Immature natural killer cell (primary cell): ENCODE measurements around the gene CACNB1. TPM values are rescaled to one million over a fixed set of nuclear protein-coding genes. Genes with fewer than 3 reads are reported as not detected.
"Not testable (repeated sequence)": the region's sequence is repeated elsewhere in the genome, so short reads cannot be mapped to it uniquely, and the experiment has no call there.

Source experiments
- DNase-seq, 3 donors: peaks; one replicate each; pipeline ENCODE4 v3.0.0; 2022; ENCODE audit warnings: mixed read lengths in 1 of 3
- H3K27ac Mint-ChIP-seq, 6 donors: one replicate each; pipeline ENCODE4 v1.8.0; 2020; ENCODE audit warnings: mixed read lengths in 6 of 6, mild to moderate bottlenecking in 5 of 6, inconsistent platforms in 4 of 6, moderate library complexity in 3 of 6
- H3K27me3 Mint-ChIP-seq, 3 donors: one replicate each; pipeline ENCODE4 v1.8.0; 2020 to 2021; ENCODE audit warnings: low read depth in 3 of 3, mild to moderate bottlenecking in 3 of 3, mixed read lengths in 3 of 3, moderate library complexity in 3 of 3, inconsistent platforms in 1 of 3
- H3K36me3 Mint-ChIP-seq, 3 donors: one replicate each; pipeline ENCODE4 v1.8.0; 2020; ENCODE audit warnings: mixed read lengths in 3 of 3, inconsistent platforms in 2 of 3, mild to moderate bottlenecking in 2 of 3
- H3K4me1 Mint-ChIP-seq, 2 donors: one replicate each; pipeline ENCODE4 v1.8.0; 2020; ENCODE audit warnings: inconsistent platforms in 2 of 2, mild to moderate bottlenecking in 2 of 2, mixed read lengths in 2 of 2, moderate library complexity in 1 of 2
- H3K4me3 Mint-ChIP-seq, 5 donors: one replicate each; pipeline ENCODE4 v1.8.0; 2020; ENCODE audit warnings: mild to moderate bottlenecking in 5 of 5, mixed read lengths in 5 of 5, inconsistent platforms in 3 of 5, moderate library complexity in 3 of 5
- H3K9me3 Mint-ChIP-seq, 6 donors: one replicate each; pipeline ENCODE4 v1.8.0; 2020; ENCODE audit warnings: mild to moderate bottlenecking in 6 of 6, mixed read lengths in 6 of 6, inconsistent platforms in 4 of 6, moderate library complexity in 3 of 6
- polyA plus RNA-seq, 3 donors: library from polyadenylated mRNA; unstranded; fragments of 300-500 nt; fragmentation: Illumina TruSeq; gene quantifications; one replicate each; pipeline ENCODE4 v1.2.3, GENCODE V29; 2021

CACNB1 gene
- polyA plus RNA-seq, 3 donors from 2014 or later = 0.48 to 5.0 TPM; not detected in 1

- Mint-ChIP-seq H3K4me3 (no peak overlapping the region), H3K9me3 (no peaks in the 10 kb centered on the region), H3K36me3 (peaks cover 0 to 3% (median 0%) of the 10 kb centered on the region in 3 donors), H3K4me1 (peaks cover 0 to 4% of the 10 kb centered on the region in 2 donors), H3K27me3 (peaks cover 0 to 5% (median 2%) of the 10 kb centered on the region in 3 donors), H3K27ac (peak overlapping the region in 1 of 6 donors; percentile 2)
- no peak for DNase-seq
Measured at GRCh38 chr17:39143552-39144093, 53.8 kb downstream of the CACNB1 start.

DNA sequence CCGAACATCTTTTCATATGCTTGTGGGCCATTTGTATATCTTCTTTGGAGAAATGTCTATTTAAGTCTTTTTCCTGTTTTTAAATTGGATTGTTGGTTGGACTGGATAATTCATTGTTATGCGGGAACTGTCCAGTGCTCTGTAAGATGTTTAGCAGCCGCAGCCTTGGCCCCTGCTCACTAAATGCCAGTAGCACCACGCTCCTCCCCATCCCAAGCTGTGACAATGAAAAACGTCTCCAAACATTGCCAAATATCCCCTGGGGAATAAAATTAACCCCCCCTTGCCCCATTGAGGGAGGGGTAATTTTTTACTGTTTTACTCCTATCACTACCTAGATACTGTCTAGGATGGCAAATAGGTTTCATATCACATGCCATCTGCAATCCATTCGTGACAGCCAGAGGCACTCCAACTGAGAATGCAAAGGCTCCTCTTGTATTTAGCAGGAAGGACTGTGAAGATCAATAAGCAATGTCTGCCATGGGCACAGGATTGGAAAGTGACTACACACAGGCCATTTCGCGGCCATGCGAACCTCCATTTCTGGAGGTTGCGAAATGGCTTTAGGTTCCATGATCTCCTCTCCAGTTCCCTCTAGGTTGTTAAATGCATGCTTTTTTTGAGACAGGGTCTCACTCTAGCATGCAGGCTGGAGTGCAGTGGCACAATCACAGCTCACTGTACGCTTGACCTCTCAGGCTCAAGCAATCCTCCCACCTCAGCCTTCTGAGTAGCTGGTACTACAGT lies 55.4 kb downstream of the CACNB1 start:
- Mint-ChIP-seq H3K4me1 (peaks cover 0 to 2% of the 10 kb centered on the region in 2 donors), H3K27me3 (peaks cover 0 to 3% (median under 1%) of the 10 kb centered on the region in 3 donors), H3K4me3 (no peak overlapping the region), H3K36me3 (no peaks in the 10 kb centered on the region), H3K9me3 (no peaks in the 10 kb centered on the region), H3K27ac (peak overlapping the region in 1 of 6 donors; percentile 17)
- DNase-seq = no peak

GRCh38 chr17:39141294-39141693 lies 56.2 kb downstream of the CACNB1 start:
- Mint-ChIP-seq H3K27me3 (peaks cover 0 to 3% (median 2%) of the 10 kb centered on the region in 3 donors), H3K27ac (no peak overlapping the region), H3K4me3 (no peak overlapping the region), H3K9me3 (no peaks in the 10 kb centered on the region), H3K4me1 (peaks cover 0 to 2% of the 10 kb centered on the region in 2 donors), H3K36me3 (no peaks in the 10 kb centered on the region)
- DNase-seq = no peak

- peaks cover 0 to under 1% of the 10 kb centered on the region in 2 donors for H3K4me1 Mint-ChIP-seq
- peak overlapping the region in 1 of 6 donors; percentile 22 for H3K27ac Mint-ChIP-seq
- no peak for DNase-seq
- no peak overlapping the region for H3K4me3 Mint-ChIP-seq
- H3K9me3 Mint-ChIP-seq = no peaks in the 10 kb centered on the region
- H3K27me3 Mint-ChIP-seq = peaks cover 1 to 3% (median 3%) of the 10 kb centered on the region in 3 donors
- no peaks in the 10 kb centered on the region for H3K36me3 Mint-ChIP-seq
Measured at GRCh38 chr17:39139561-39139960, 57.9 kb downstream of the CACNB1 start.

DNA sequence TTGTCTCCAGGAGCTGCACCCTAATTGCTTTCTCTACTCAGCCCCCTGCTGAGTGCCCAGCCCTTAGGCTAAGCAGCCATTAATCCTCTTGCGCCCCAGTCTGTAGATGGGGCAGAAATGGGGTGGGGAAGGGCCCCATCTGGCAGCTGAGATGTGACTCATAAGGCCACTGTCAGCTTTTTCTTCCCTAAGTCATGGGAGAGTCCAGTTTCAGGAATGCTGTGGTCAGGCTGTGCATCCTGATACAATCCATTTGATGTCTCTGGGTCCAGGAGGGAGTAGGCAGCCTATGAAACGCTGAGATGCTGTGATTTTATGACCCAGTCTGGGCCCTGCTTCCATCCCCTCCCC lies 58.3 kb downstream of the CACNB1 start:
- no peak overlapping the region for H3K4me3 Mint-ChIP-seq
- H3K9me3 Mint-ChIP-seq = no peaks in the 10 kb centered on the region
- no peaks in the 10 kb centered on the region for H3K36me3 Mint-ChIP-seq
- no peaks in the 10 kb centered on the region for H3K4me1 Mint-ChIP-seq
- H3K27me3 Mint-ChIP-seq = peaks cover 2 to 3% (median 3%) of the 10 kb centered on the region in 3 donors
- peak overlapping the region in 1 of 6 donors; percentile 22 for H3K27ac Mint-ChIP-seq
- no peak for DNase-seq

GRCh38 chr17:39138431-39139160 lies 58.9 kb downstream of the CACNB1 start:
- no peak overlapping the region for H3K4me3 Mint-ChIP-seq
- no peaks in the 10 kb centered on the region for H3K36me3 Mint-ChIP-seq
- DNase-seq = no peak
- H3K9me3 Mint-ChIP-seq = no peaks in the 10 kb centered on the region
- H3K4me1 Mint-ChIP-seq = no peaks in the 10 kb centered on the region
- peaks cover 2 to 3% (median 3%) of the 10 kb centered on the region in 3 donors for H3K27me3 Mint-ChIP-seq
- H3K27ac Mint-ChIP-seq = no peak overlapping the region

DNA sequence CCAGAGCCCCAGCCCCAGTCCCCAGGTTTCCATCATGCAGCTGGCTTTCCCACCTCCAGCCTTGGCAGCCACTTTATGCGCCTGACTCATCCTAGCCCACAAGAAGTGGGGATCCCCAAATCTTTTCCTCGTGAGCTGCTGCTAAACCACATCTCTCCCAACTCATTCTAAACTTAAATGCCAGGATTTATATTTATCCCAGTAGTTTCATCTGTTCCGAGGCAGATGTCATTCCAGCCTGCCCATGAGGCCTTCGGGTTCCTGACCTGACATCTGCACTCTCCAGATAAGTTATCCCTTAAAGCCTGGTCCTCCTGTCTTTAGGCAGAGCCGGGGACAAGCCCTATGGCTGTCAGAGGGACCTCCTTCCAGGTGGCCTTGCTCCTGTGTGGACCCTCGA lies 62.6 kb downstream of the CACNB1 start:
- Mint-ChIP-seq H3K4me1 (no peaks in the 10 kb centered on the region), H3K4me3 (no peak overlapping the region)

DNA sequence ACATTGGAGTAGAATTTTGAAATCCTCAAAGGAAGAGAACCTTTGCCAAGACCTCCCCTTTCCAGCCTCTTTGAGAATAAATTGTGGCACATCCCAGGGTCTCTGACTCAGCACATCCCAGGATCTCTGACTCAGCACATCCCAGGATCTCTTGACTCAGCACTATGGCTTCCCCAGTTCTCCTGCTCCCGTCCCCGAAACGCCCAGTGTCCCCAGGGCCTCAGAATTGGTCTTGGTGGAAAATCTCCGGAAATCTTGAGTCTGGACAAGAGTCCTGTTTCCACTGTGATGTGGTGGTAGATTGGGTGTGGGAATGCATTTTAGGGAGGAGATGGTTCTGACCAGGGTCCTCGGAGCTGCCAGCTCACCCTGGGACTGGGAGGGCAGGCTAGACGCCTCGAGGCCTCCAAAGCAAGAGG lies 65.3 kb downstream of the CACNB1 start:
- H3K27ac Mint-ChIP-seq = peak overlapping the region in 1 of 6 donors; percentile 30
- peaks cover 0 to 3% (median 2%) of the 10 kb centered on the region in 3 donors for H3K27me3 Mint-ChIP-seq
- DNase-seq = no peak
- no peaks in the 10 kb centered on the region for H3K4me1 Mint-ChIP-seq
- H3K9me3 Mint-ChIP-seq = no peaks in the 10 kb centered on the region
- no peak overlapping the region for H3K4me3 Mint-ChIP-seq
- H3K36me3 Mint-ChIP-seq = no peaks in the 10 kb centered on the region

More for the DNA sequence above, 62.6 kb downstream of the CACNB1 start:
- Mint-ChIP-seq H3K27me3 (peaks cover 0 to 3% (median 2%) of the 10 kb centered on the region in 3 donors), H3K27ac (no peak overlapping the region), H3K9me3 (no peaks in the 10 kb centered on the region), H3K36me3 (no peaks in the 10 kb centered on the region)
- DNase-seq = no peak

DNA sequence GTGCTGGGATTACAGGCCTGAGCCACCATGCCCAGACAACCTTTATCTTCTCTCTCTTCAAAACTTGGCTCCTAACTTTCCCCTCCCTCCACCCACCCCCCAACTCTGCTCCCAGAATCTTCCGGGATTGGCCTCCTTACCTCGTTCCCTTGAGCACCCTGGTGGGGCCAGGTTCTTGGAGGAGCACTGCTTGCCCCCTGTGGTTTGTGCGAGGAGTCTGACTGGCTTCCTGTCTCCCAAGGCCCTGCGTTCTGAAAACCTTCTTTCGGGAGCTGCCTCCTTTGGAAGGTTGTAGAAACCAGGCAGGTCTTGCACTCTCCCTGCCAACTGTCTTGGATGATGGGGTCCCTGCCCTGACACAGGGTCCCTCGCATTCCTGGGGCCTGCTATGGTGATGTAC lies 65.9 kb downstream of the CACNB1 start:
- no peak overlapping the region for H3K27ac Mint-ChIP-seq
- no peak for DNase-seq
- no peaks in the 10 kb centered on the region for H3K9me3 Mint-ChIP-seq
- no peak overlapping the region for H3K4me3 Mint-ChIP-seq
- H3K27me3 Mint-ChIP-seq = peaks cover 0 to 3% (median 2%) of the 10 kb centered on the region in 3 donors
- H3K36me3 Mint-ChIP-seq = no peaks in the 10 kb centered on the region
- no peaks in the 10 kb centered on the region for H3K4me1 Mint-ChIP-seq

GRCh38 chr17:39130205-39130604 lies 67.3 kb downstream of the CACNB1 start:
- Mint-ChIP-seq H3K9me3 (no peaks in the 10 kb centered on the region), H3K27me3 (peaks cover 0 to 2% (median 0%) of the 10 kb centered on the region in 3 donors), H3K36me3 (no peaks in the 10 kb centered on the region), H3K4me1 (no peaks in the 10 kb centered on the region), H3K4me3 (no peak overlapping the region), H3K27ac (no peak overlapping the region)
- DNase-seq = no peak

- not testable (repeated sequence) for H3K4me3 Mint-ChIP-seq, H3K9me3 Mint-ChIP-seq, DNase-seq, H3K4me1 Mint-ChIP-seq, H3K27me3 Mint-ChIP-seq, H3K36me3 Mint-ChIP-seq, H3K27ac Mint-ChIP-seq
Measured at GRCh38 chr17:39129544-39129943, 67.9 kb downstream of the CACNB1 start.

DNA sequence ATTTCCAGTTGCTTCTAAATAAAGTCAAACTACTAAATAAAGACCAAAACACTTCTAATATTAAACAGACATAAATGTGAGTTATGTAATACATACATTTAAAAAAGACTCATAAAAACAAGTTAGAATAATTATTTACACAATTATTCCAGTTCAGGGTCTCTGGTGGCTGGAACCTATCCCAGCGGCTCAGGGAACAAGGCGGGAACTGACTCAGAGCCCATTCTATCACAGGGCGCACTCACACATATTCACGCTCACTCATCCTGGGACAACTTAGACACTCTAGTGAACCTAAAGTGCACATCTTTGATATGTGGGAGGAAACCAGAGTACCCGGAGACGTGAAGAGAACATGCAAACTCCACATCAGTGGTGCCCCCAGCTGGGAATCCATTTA lies 71.0 kb downstream of the CACNB1 start:
- H3K27ac Mint-ChIP-seq = no peak overlapping the region

GRCh38 chr17:39125143-39125875 lies 72.2 kb downstream of the CACNB1 start:
- Mint-ChIP-seq H3K4me1 (no peaks in the 10 kb centered on the region), H3K4me3 (no peak overlapping the region), H3K27ac (peak overlapping the region in 1 of 6 donors; percentile 26), H3K36me3 (no peaks in the 10 kb centered on the region), H3K27me3 (peaks cover 0 to 4% (median 3%) of the 10 kb centered on the region in 3 donors), H3K9me3 (no peaks in the 10 kb centered on the region)
- DNase-seq = no peak

More for the DNA sequence above, 71.0 kb downstream of the CACNB1 start:
- no peaks in the 10 kb centered on the region for H3K9me3 Mint-ChIP-seq
- peaks cover 0 to 4% (median 3%) of the 10 kb centered on the region in 3 donors for H3K27me3 Mint-ChIP-seq
- H3K4me3 Mint-ChIP-seq = no peak overlapping the region
- no peaks in the 10 kb centered on the region for H3K4me1 Mint-ChIP-seq
- DNase-seq = no peak
- no peaks in the 10 kb centered on the region for H3K36me3 Mint-ChIP-seq
